Neuronal stem cell (in vitro differentiated cells): ENCODE measurements around the gene RANGRF.

Experiments
- DNase-seq: peaks from one replicate; pipeline ENCODE4 v3.0.0-alpha.2; 2013; ENCODE audit warnings: low spot score
- H2AFZ ChIP-seq: one replicate; pipeline ENCODE4 v1.6.1; 2013; ENCODE audit warnings: mild to moderate bottlenecking, low read length, inconsistent platforms
- H2AK5ac ChIP-seq: 2 replicates; pipeline ENCODE4 v1.6.1; 2013; ENCODE audit warnings: low read depth, mild to moderate bottlenecking, inconsistent platforms, low read length, moderate library complexity, mixed read lengths
- H2BK120ac ChIP-seq: 2 replicates; pipeline ENCODE4 v1.6.1; 2013; ENCODE audit warnings: low read depth, mild to moderate bottlenecking, inconsistent platforms, low read length, moderate library complexity, mixed read lengths
- H2BK12ac ChIP-seq: one replicate; pipeline ENCODE4 v1.6.1; 2013; ENCODE audit warnings: low read length, inconsistent platforms
- H2BK15ac ChIP-seq: 2 replicates; pipeline ENCODE4 v1.6.1; 2013; ENCODE audit warnings: mild to moderate bottlenecking, low read length, inconsistent platforms, mixed read lengths
- H2BK5ac ChIP-seq: one replicate; pipeline ENCODE4 v1.6.1; 2013; ENCODE audit warnings: inconsistent platforms, mild to moderate bottlenecking, low read length, moderate library complexity
- H3K14ac ChIP-seq: one replicate; pipeline ENCODE4 v1.6.1; 2013; ENCODE audit warnings: low read length, inconsistent platforms
- H3K18ac ChIP-seq: 2 replicates; pipeline ENCODE4 v1.6.1; 2013; ENCODE audit warnings: low read length, inconsistent platforms
- H3K23ac ChIP-seq: 2 replicates; pipeline ENCODE4 v1.6.1; 2013; ENCODE audit warnings: low read depth, mild to moderate bottlenecking, mixed read lengths, low read length, inconsistent platforms; ENCODE audit not compliant: poor library complexity
- H3K27ac ChIP-seq: replicated peaks from 3 replicates; pipeline ENCODE4 v1.5.1; 2013; ENCODE audit warnings: low read length, inconsistent platforms
- H3K27me3 ChIP-seq, 3 experiments: 2 replicates each; pipeline ENCODE4 v1.6.1; 2013; ENCODE audit warnings: low read length in 3 of 3, mild to moderate bottlenecking in 2 of 3, inconsistent platforms in 1 of 3, low read depth in 1 of 3, mixed read lengths in 1 of 3, moderate library complexity in 1 of 3; ENCODE audit not compliant: control insufficient read depth in 3 of 3, insufficient read depth in 3 of 3
- H3K36me3 ChIP-seq, 2 donors: replicated peaks in 1 of 2; 2 replicates each; pipeline ENCODE4 v1.6.1; 2013; ENCODE audit warnings: low read length in 2 of 2; ENCODE audit not compliant: control insufficient read depth in 2 of 2, insufficient read depth in 2 of 2
- H3K4ac ChIP-seq: 2 replicates; pipeline ENCODE4 v1.6.1; 2013; ENCODE audit warnings: inconsistent platforms, mild to moderate bottlenecking, low read length, moderate library complexity
- H3K4me1 ChIP-seq, 2 donors: 1 replicate in 1 of 2; 2 replicates in 1 of 2; pipeline ENCODE4 v1.6.1; 2013; ENCODE audit warnings: low read length in 2 of 2, low read depth in 1 of 2; ENCODE audit not compliant: control insufficient read depth in 2 of 2, insufficient read depth in 1 of 2
- H3K4me2 ChIP-seq: one replicate; pipeline ENCODE4 v1.6.1; 2013; ENCODE audit warnings: mild to moderate bottlenecking, low read length, inconsistent platforms; ENCODE audit not compliant: insufficient read depth, poor library complexity, severe bottlenecking
- H3K4me3 ChIP-seq, 2 donors: 2 replicates each; pipeline ENCODE4 v1.5.1; 2013; ENCODE audit warnings: low read length in 2 of 2, mild to moderate bottlenecking in 2 of 2, inconsistent platforms in 1 of 2, moderate library complexity in 1 of 2
- H3K79me1 ChIP-seq: one replicate; pipeline ENCODE4 v1.6.1; 2013; ENCODE audit warnings: low read depth, mild to moderate bottlenecking, inconsistent platforms, low read length, moderate library complexity
- H3K9ac ChIP-seq: one replicate; pipeline ENCODE4 v1.6.1; 2013; ENCODE audit warnings: mild to moderate bottlenecking, low read depth, low read length, inconsistent platforms; ENCODE audit not compliant: poor library complexity
- H3K9me3 ChIP-seq, 2 donors: replicated peaks in 1 of 2; 2 replicates each; pipeline versions ENCODE3 to v1.6.1; 2013; ENCODE audit warnings: low read length in 2 of 2, mild to moderate bottlenecking in 2 of 2, inconsistent platforms in 1 of 2, low read depth in 1 of 2, mixed read lengths in 1 of 2, moderate library complexity in 1 of 2; ENCODE audit not compliant: control insufficient read depth in 2 of 2, insufficient read depth in 1 of 2
- H4K8ac ChIP-seq: one replicate; pipeline ENCODE4 v1.6.1; 2013; ENCODE audit warnings: low read depth, mild to moderate bottlenecking, inconsistent platforms, low read length, moderate library complexity
- H4K91ac ChIP-seq: one replicate; pipeline ENCODE4 v1.6.1; 2013; ENCODE audit warnings: low read length, low read depth, mild to moderate bottlenecking, inconsistent platforms; ENCODE audit not compliant: poor library complexity
- WGBS, 2 donors: extraction: QIAGEN DNeasy Blood & Tissue Kit; methylation state at CpG; one replicate each; pipeline ENCODE4 v1.1.7; 2013; ENCODE audit warnings: missing lambda C conversion rate in 2 of 2, mixed read lengths in 1 of 2; ENCODE audit not compliant: insufficient read length in 2 of 2, insufficient replicate concordance in 1 of 2; ENCODE audit errors: extremely low coverage in 2 of 2; 5-methylcytosine and 5-hydroxymethylcytosine counted together

Gene RANGRF

DNA sequence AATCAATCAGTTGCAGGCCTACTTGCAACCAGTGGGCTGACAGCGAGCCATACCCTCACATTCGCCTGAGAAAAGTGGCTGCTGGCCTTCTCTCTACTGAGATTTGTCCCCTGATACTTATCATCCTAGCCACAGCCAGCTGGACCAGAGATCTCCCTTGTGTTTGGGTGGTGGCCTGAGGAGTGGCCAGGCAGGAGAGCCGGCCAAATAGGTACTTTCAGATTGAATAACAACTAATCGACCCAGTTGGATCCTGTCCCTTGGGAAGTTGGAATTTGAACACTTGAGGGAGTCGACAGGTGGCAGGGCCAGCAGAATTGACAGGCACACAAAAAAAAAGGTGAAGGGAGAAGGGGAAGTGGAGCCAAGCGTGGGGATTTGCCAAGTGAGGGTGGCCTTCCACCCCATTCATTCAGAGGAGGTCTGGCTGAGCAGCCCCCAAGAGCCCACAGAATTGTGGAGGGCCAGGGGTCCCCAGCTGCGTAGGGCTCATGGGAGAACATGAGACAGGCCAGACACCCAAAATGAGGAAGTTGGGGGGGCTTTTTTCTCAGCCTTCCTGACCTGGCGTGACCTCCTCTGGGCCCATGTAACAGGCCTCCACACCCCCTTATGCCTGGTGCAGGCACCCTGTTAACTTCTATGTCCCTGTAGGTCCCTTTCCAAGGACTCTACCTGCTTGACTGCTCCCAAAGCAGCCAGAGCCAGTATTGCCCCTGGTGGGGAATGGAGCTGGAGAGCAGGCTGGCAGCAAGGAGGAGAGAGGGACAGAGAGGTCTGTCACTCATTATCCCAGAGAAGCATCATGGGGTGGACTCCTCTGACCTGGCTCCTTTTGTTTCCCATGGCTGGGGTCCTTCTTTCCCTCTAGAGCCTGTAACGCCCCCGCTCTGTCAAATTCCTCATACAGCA lies 2.9 kb upstream of the RANGRF start:
- Histone ChIP-seq H3K4me2 (no peak overlapping the region), H2BK12ac (no peak overlapping the region), H3K4me3 (no peak overlapping the region), H2BK5ac (no peak overlapping the region), H3K79me1 (peaks cover 4% of the 10 kb centered on the region), H2AK5ac (no peak overlapping the region), H4K91ac (no peak overlapping the region), H2BK120ac (no peak overlapping the region), H3K27ac (no peak overlapping the region), H3K23ac (no peak overlapping the region), H3K4ac (no peak overlapping the region), H3K18ac (no peak overlapping the region), H2BK15ac (no peak overlapping the region), H3K9me3 (no peaks in the 10 kb centered on the region), H3K4me1 (peaks cover 8 to 10% of the 10 kb centered on the region in 2 donors), H3K9ac (no peak overlapping the region), H3K14ac (no peak overlapping the region), H2AFZ (no peak overlapping the region), H3K36me3 (peaks cover 1 to 4% of the 10 kb centered on the region in 2 donors), H4K8ac (no peak overlapping the region), H3K27me3 (no peaks in the 10 kb centered on the region)
- no CpG with 5 or more reads among the region's 10 CpGs for WGBS, 2 donors
- no peak for DNase-seq

DNA sequence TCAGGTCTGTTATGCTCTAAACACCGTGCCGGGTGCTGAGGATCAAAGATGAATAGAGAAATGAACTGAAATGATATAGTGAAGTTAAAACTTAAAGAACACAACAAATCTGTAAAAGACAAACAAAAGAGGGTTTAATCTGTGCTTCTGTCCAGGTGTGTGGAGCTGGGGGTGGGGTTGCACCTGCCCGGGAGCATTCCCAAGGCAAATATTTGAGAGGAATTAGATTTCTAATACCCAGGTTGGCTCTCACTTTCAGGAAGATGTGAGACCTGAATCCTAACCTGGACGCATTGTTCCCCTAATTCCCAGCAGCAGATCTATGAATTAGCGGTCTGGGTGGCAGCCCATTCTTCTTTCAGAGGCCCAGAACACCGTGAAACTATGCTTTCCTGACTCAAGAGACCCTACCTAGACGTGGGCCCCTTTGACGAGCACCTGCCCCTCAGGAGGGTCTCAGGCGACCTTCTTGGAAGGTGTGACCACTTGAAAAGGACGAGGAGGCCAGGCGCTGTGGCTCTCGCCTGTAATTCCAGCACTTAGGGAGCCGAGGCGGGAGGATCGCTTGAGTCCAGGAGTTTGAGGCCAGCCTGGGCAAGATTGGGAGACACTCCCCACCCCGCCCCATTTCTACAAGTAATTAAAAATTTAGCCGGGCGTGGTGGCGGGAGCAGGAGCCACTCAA lies 677 bp upstream of the RANGRF start:
- Histone ChIP-seq H3K4ac (no peak overlapping the region), H3K14ac (no peak overlapping the region), H3K9me3 (no peaks in the 10 kb centered on the region), H3K9ac (peak overlapping the region; percentile 92), H2BK15ac (no peak overlapping the region), H3K27ac (no peak overlapping the region), H4K8ac (no peak overlapping the region), H3K36me3 (peaks cover 1 to 4% of the 10 kb centered on the region in 2 donors), H3K23ac (no peak overlapping the region), H2AFZ (peak overlapping the region; percentile 99), H3K4me2 (peak overlapping the region; percentile 95), H2BK12ac (no peak overlapping the region), H4K91ac (no peak overlapping the region), H3K4me3 (peak overlapping the region; percentile 87 to 97), H2BK5ac (peak overlapping the region; percentile 72), H2BK120ac (no peak overlapping the region), H3K27me3 (no peaks in the 10 kb centered on the region), H2AK5ac (no peak overlapping the region), H3K4me1 (peaks cover 8 to 10% of the 10 kb centered on the region in 2 donors), H3K79me1 (peaks cover 4% of the 10 kb centered on the region), H3K18ac (peak overlapping the region; percentile 72)
- no peak for DNase-seq
- no CpG with 5 or more reads among the region's 19 CpGs for WGBS, 2 donors

DNA sequence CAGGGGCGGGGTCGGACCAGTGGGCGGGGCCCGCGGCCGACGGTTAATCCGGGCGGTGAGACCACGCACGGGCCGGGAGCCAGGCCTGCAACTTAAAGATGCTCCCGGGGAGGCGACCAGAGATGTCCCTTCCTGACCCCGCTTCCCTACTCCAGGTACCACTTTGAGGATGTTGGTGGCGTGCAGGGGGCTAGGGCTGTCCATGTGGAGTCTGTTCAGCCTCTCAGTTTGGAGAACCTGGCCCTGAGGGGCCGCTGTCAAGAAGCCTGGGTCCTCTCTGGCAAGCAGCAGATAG lies 580 bp downstream of the RANGRF start:
- Histone ChIP-seq H3K18ac (peak overlapping the region; percentile 93), H3K4me2 (peak overlapping the region; percentile 95), H3K79me1 (peaks cover 4% of the 10 kb centered on the region), H3K36me3 (peaks cover 1 to 4% of the 10 kb centered on the region in 2 donors), H3K27ac (no peak overlapping the region), H2BK15ac (peak overlapping the region; percentile 83), H3K4ac (peak overlapping the region; percentile 87), H3K4me3 (peak overlapping the region; percentile 87 to 97), H4K91ac (no peak overlapping the region), H4K8ac (no peak overlapping the region), H3K23ac (peak overlapping the region; percentile 94), H3K4me1 (peaks cover 8 to 10% of the 10 kb centered on the region in 2 donors), H3K14ac (peak overlapping the region; percentile 92), H2BK5ac (peak overlapping the region; percentile 88), H2AK5ac (peak overlapping the region; percentile 33), H3K27me3 (no peaks in the 10 kb centered on the region), H3K9me3 (no peaks in the 10 kb centered on the region), H2AFZ (peak overlapping the region; percentile 99), H2BK12ac (no peak overlapping the region), H3K9ac (peak overlapping the region; percentile 79), H2BK120ac (no peak overlapping the region)
- WGBS, 2 donors: no CpG with 5 or more reads among the region's 17 CpGs
- DNase-seq: no peak

DNA sequence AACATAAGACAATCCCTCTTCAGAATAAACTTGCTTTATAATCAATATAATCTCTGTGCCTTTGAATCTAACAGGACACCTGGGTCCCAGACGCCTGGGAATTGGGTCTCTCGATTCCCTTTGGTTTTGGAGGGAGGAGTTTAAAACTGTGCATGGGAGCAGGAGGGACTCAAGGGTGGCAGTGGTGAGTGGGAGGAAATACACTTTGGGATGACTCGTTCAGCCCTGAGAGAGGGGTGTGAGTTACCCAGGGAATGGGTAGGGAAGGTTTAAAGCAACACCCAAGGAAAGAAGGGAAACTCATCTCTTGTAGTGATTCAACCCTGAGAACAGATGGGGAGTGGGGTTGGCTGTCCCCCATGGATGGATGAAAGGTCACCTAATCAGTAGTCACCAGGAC lies 1.6 kb downstream of the RANGRF start:
- Histone ChIP-seq H3K4me1 (peaks cover 12 to 15% of the 10 kb centered on the region in 2 donors), H3K27ac (no peak overlapping the region), H2BK12ac (no peak overlapping the region), H3K18ac (no peak overlapping the region), H3K79me1 (peaks cover 4% of the 10 kb centered on the region), H3K9ac (no peak overlapping the region), H3K4ac (no peak overlapping the region), H3K27me3 (no peaks in the 10 kb centered on the region), H2AFZ (no peak overlapping the region), H4K8ac (no peak overlapping the region), H3K23ac (no peak overlapping the region), H3K36me3 (peaks cover 1 to 4% of the 10 kb centered on the region in 2 donors), H3K4me2 (no peak overlapping the region), H2BK5ac (no peak overlapping the region), H4K91ac (no peak overlapping the region), H2AK5ac (no peak overlapping the region), H3K9me3 (no peaks in the 10 kb centered on the region), H3K4me3 (no peak overlapping the region), H2BK15ac (no peak overlapping the region), H2BK120ac (no peak overlapping the region), H3K14ac (no peak overlapping the region)
- DNase-seq: no peak
- WGBS, 2 donors: no CpG with 5 or more reads among the region's 3 CpGs
